IMR-90 (cell line): ENCODE data around the gene IL23A. TPM values are rescaled to one million over a fixed set of nuclear protein-coding genes. Genes with fewer than 3 reads are reported as not detected.
A peak's percentile ranks its signal among the peaks of the same experiment; 100 is the strongest.

Source experiments
- ATAC-seq: fragments of 200-7000 bp; cut with Tn5 transposase; 2 replicates; pipeline ENCODE4 v1.9.1; 2020; ENCODE audit warnings: low read depth, mild to moderate bottlenecking, moderate library complexity
- BruUV-seq: library from RNA; stranded (reverse); fragments of 400-500 nt; replicated peaks from 2 replicates; lab custom pipeline; 2021; lab: Mats Ljungman, UMichigan
- CTCF ChIA-PET: fragments of 300-600 bp; formaldehyde crosslinking; extraction: SDS; loops from one replicate; lab custom pipeline; 2021; ENCODE audit warnings: antibody characterized with exemption; lab: Yijun Ruan, JAX
- POLR2A ChIA-PET: fragments of 300-600 bp; sonication (Branson Sonifier 250); formaldehyde crosslinking; loops from one replicate; lab custom pipeline; 2022; ENCODE audit warnings: antibody characterized with exemption; ENCODE audit not compliant: unreplicated experiment; lab: Charles Lee
- DNase-seq: peaks from one replicate; pipeline ENCODE4 v3.0.0; 2013
- H2AFZ ChIP-seq: replicated peaks from 2 replicates; pipeline ENCODE3; 2013; ENCODE audit warnings: low read length, mild to moderate bottlenecking; ENCODE audit not compliant: poor library complexity
- H2AK5ac ChIP-seq: 2 replicates; pipeline ENCODE4 v1.6.1; 2013; ENCODE audit warnings: low read depth, low read length, inconsistent platforms
- H2AK9ac ChIP-seq: replicated peaks from 2 replicates; pipeline ENCODE3; 2013; ENCODE audit warnings: mild to moderate bottlenecking, low read depth, low read length, moderate library complexity; ENCODE audit not compliant: poor library complexity
- H2BK120ac ChIP-seq: 2 replicates; pipeline ENCODE4 v1.6.1; 2013; ENCODE audit warnings: low read depth, low read length, inconsistent platforms
- H2BK15ac ChIP-seq: 3 replicates; pipeline ENCODE4 v1.6.1; 2013; ENCODE audit warnings: low read depth, low read length, inconsistent platforms
- H2BK20ac ChIP-seq: 2 replicates; pipeline ENCODE4 v1.6.1; 2013; ENCODE audit warnings: low read depth, mild to moderate bottlenecking, inconsistent platforms, low read length, moderate library complexity
- H2BK5ac ChIP-seq: 2 replicates; pipeline ENCODE4 v1.6.1; 2013; ENCODE audit warnings: mild to moderate bottlenecking, low read depth, low read length, inconsistent platforms; ENCODE audit not compliant: poor library complexity, severe bottlenecking
- H3K14ac ChIP-seq: replicated peaks from 2 replicates; pipeline ENCODE4 v1.6.1; 2013; ENCODE audit warnings: low read depth, low read length, inconsistent platforms
- H3K18ac ChIP-seq: 2 replicates; pipeline ENCODE4 v1.6.1; 2013; ENCODE audit warnings: low read depth, low read length, control low read depth
- H3K23ac ChIP-seq: 2 replicates; pipeline ENCODE4 v1.6.1; 2013; ENCODE audit warnings: low read depth, low read length, inconsistent platforms
- H3K27ac ChIP-seq: 2 replicates; pipeline ENCODE4 v1.5.1; 2013; ENCODE audit warnings: mild to moderate bottlenecking, control low read depth, low read length; ENCODE audit not compliant: insufficient read depth
- H3K27me3 ChIP-seq: 2 replicates; pipeline ENCODE4 v1.6.1; 2013; ENCODE audit warnings: low read length; ENCODE audit not compliant: control insufficient read depth, insufficient read depth
- H3K36me3 ChIP-seq: 2 replicates; pipeline ENCODE4 v1.6.1; 2013; ENCODE audit warnings: low read length, mixed read lengths; ENCODE audit not compliant: control insufficient read depth, insufficient read depth
- H3K4ac ChIP-seq: 2 replicates; pipeline ENCODE4 v1.6.1; 2013; ENCODE audit warnings: low read depth, low read length, inconsistent platforms
- H3K4me1 ChIP-seq: 2 replicates; pipeline ENCODE4 v1.6.1; 2013; ENCODE audit warnings: low read length, mixed read lengths; ENCODE audit not compliant: control insufficient read depth, insufficient read depth
- H3K4me2 ChIP-seq: 2 replicates; pipeline ENCODE4 v1.6.1; 2013; ENCODE audit warnings: low read depth, mild to moderate bottlenecking, control low read depth, low read length, moderate library complexity
- H3K4me3 ChIP-seq: 2 replicates; pipeline ENCODE4 v1.5.1; 2013; ENCODE audit warnings: low read depth, mild to moderate bottlenecking, control low read depth, low read length, moderate library complexity; ENCODE audit not compliant: insufficient read depth
- H3K56ac ChIP-seq: 2 replicates; pipeline ENCODE4 v1.6.1; 2013; ENCODE audit warnings: low read length, inconsistent platforms; ENCODE audit not compliant: insufficient read depth; ENCODE audit errors: extremely low read depth
- H3K79me1 ChIP-seq, 2 experiments: 2 replicates each; pipeline ENCODE4 v1.6.1; 2013; ENCODE audit warnings: low read length in 2 of 2, inconsistent platforms in 1 of 2, low read depth in 1 of 2
- H3K9ac ChIP-seq: 2 replicates; pipeline ENCODE4 v1.6.1; 2013; ENCODE audit warnings: low read depth, low read length, control low read depth
- H3K9me1 ChIP-seq: 2 replicates; pipeline ENCODE4 v1.6.1; 2013; ENCODE audit warnings: low read length, inconsistent platforms; ENCODE audit not compliant: insufficient read depth
- H3K9me3 ChIP-seq: 2 replicates; pipeline ENCODE4 v1.6.1; 2013; ENCODE audit warnings: low read length; ENCODE audit not compliant: control insufficient read depth, insufficient read depth
- H4K20me1 ChIP-seq: 2 replicates; pipeline ENCODE4 v1.6.1; 2013; ENCODE audit warnings: low read length, inconsistent platforms; ENCODE audit not compliant: insufficient read depth
- H4K5ac ChIP-seq: 2 replicates; pipeline ENCODE4 v1.6.1; 2013; ENCODE audit warnings: mild to moderate bottlenecking, low read depth, low read length, control low read depth
- H4K8ac ChIP-seq, 2 experiments: 2 replicates each; pipeline ENCODE4 v1.6.1; 2013; ENCODE audit warnings: low read depth in 2 of 2, low read length in 2 of 2, control low read depth in 1 of 2, inconsistent platforms in 1 of 2
- H4K91ac ChIP-seq: 2 replicates; pipeline ENCODE4 v1.6.1; 2013; ENCODE audit warnings: low read depth, low read length, inconsistent platforms; ENCODE audit not compliant: insufficient read depth
- BHLHE40 ChIP-seq: fragments of 150-350 bp; IDR thresholded peaks from 2 replicates; pipeline ENCODE4 v1.6.1; 2016; ENCODE audit warnings: mild to moderate bottlenecking, low read depth, low read length
- CHD1 ChIP-seq: IDR thresholded peaks from 2 replicates; pipeline ENCODE4 v1.6.1; 2012; ENCODE audit warnings: low read depth, low read length, improper control_type of control experiment
- CTCF ChIP-seq: conservative IDR thresholded peaks from 2 replicates; pipeline ENCODE4 v1.5.1; 2012; ENCODE audit warnings: mild to moderate bottlenecking, low read depth, low read length, improper control_type of control experiment
- FOS ChIP-seq: fragments of 150-350 bp; IDR thresholded peaks from 2 replicates; pipeline ENCODE4 v1.6.1; 2016; ENCODE audit warnings: low read depth, low read length
- MAZ ChIP-seq: IDR thresholded peaks from 2 replicates; pipeline ENCODE4 v1.6.1; 2012; ENCODE audit warnings: low read depth, mild to moderate bottlenecking, low read length, improper control_type of control experiment, moderate library complexity, borderline replicate concordance
- POLR2A ChIP-seq: IDR thresholded peaks from 2 replicates; pipeline ENCODE4 v1.6.1; 2012; ENCODE audit warnings: mild to moderate bottlenecking, low read depth, low read length
- RAD21 ChIP-seq: IDR thresholded peaks from 2 replicates; pipeline ENCODE4 v1.6.1; 2012; ENCODE audit warnings: low read length, improper control_type of control experiment
- RCOR1 ChIP-seq: IDR thresholded peaks from 2 replicates; pipeline ENCODE4 v1.6.1; 2012; ENCODE audit warnings: mild to moderate bottlenecking, low read length, improper control_type of control experiment; ENCODE audit not compliant: insufficient replicate concordance
- RFX5 ChIP-seq: IDR thresholded peaks from 2 replicates; pipeline ENCODE4 v1.8.0; 2012; ENCODE audit warnings: low read depth, mild to moderate bottlenecking, low read length, moderate library complexity
- WGBS, 2 experiments: methylation state at CpG; one replicate each; pipeline versions ENCODE4 v1.1.5 to v1.1.7; 2013; ENCODE audit warnings: missing lambda C conversion rate in 2 of 2; ENCODE audit not compliant: insufficient read length in 1 of 2; ENCODE audit errors: extremely low coverage in 2 of 2; 5-methylcytosine and 5-hydroxymethylcytosine counted together
- dilution Hi-C: fragments of 300-500 bp; cut with HindIII; formaldehyde crosslinking; loops from one replicate; pipeline ENCODE4 v1.14.3; 2018; ENCODE audit warnings: low sequenced_read_pairs; ENCODE audit not compliant: unreplicated experiment
- in situ Hi-C: fragments of 300-500 bp; cut with MboI; formaldehyde crosslinking; loops from 3 replicates; pipeline ENCODE4 v1.14.3; 2019; ENCODE audit warnings: low sequenced_read_pairs, inconsistent platforms, mixed read lengths
- intact Hi-C: fragments of 100-400 bp; cut with micrococcal nuclease; formaldehyde crosslinking; loops from 2 replicates; pipeline ENCODE4 v1.10.0; 2022
- polyA plus RNA-seq, 3 experiments: library from polyadenylated mRNA; depleted of rRNA; stranded (reverse); fragments of >200 nt; gene quantifications; 2 replicates each; pipeline ENCODE4 v1.2.3, GENCODE V29; 2012; ENCODE audit warnings: low replicate concordance in 1 of 3
- total RNA-seq: library from RNA; depleted of rRNA; stranded (reverse); fragments of >200 nt; gene quantifications from 2 replicates; pipeline ENCODE4 v1.2.3, GENCODE V29; 2012
- TF ChIP-seq, protein P1 (sequence below): fragments of 150-350 bp; IDR thresholded peaks from 2 replicates; pipeline ENCODE4 v1.6.1; 2017; ENCODE audit warnings: mild to moderate bottlenecking, antibody characterized with exemption, low read length, low read depth

Gene IL23A
- total and polyA plus RNA-seq, 2 of the 4 experiments (the other 2 are of a cell fraction) = 0.55 TPM; not detected in 1

DNA sequence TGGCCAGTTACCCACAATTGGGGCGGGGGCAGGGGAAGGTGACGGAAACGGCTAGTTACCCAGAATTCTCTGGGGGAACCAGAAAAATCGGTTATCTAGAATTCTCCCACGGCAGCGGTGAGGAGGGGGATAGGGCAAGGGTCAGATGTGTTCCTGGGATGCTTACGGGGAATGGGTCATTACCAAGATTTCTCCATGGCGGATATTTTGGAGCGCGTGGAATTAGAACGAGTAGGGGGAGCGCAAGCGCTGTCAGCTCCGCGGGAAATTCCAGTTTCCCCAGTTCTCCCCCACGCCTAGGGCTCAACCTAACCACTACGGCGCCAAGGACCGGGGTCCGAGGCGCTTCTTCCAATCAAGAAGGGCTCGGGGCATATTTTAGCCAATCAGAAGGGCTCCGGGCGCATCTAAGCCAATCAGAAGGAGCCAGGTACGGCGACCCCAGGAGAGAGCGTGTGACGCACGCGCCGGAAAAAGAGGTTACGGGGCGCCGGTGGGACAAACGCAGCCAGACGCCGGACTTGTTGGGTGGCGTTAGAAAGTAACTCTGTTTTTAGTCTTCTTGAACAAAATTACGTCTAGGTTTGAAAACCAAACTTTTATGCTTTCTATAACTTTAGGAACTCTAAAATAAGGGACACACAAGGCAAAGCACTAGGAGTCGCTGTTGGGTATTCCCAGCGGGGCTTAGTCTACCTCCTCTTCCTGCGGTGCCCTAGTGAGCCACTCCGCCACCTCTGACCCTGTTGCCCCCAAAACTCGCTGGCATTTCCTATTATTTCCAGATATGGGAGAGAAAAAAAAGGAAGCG is 4.8 kb upstream of the IL23A start, which contains the start of gene PAN2:
PAN2 (minus strand) TSS at position 322 of the 811 bp plus-strand sequence. CDS start 906 bp downstream, outside the sequence.
- H2AFZ ChIP-seq = peak within 1 kb of the TSS; percentile 88
- dilution Hi-C loops (no loop called here), intact Hi-C loops (loop anchor here (1.0 kb wide), 1 partner anchor 130 kb away; no protein-coding TSS in a partner anchor), in situ Hi-C loops (no loop called here)
- H3K56ac ChIP-seq = peak within 1 kb of the TSS; percentile 88
- no peaks in the 10 kb centered on the region for H4K20me1 ChIP-seq
- BruUV-seq = TSS peak; percentile 63
- H2BK20ac ChIP-seq = peak within 1 kb of the TSS; percentile 73
- H3K23ac ChIP-seq = peak within 1 kb of the TSS; percentile 89
- no peaks in the 10 kb centered on the region for H3K27me3 ChIP-seq
- POLR2A ChIA-PET = interaction anchor here (0.5 to 1.1 kb wide), 3 partner anchors 9 to 18 kb away, joined by 3 to 4 read pairs (median 3); partner anchors contain the start of gene CNPY2
- H3K9ac ChIP-seq = peak within 1 kb of the TSS; percentile 90
- peak within 1 kb of the TSS; percentile 95 for H3K4me2 ChIP-seq
- H4K5ac ChIP-seq = peak within 1 kb of the TSS; percentile 98
- H3K27ac ChIP-seq = peak within 1 kb of the TSS; percentile 74
- peak within 1 kb of the TSS; percentile 89 for H3K14ac ChIP-seq
- TF ChIP-seq CTCF (peak; percentile 68), POLR2A (peak; percentile 85), CHD1 (0 out of 2 replicates have a peak, but pooled peaks have one; percentile 9), RAD21 (no peak; the same call in 1 of the 2 replicates), RCOR1 (peak; percentile 14), BHLHE40 (no peak), FOS (peak; percentile 49; the same call in 1 of the 2 replicates), RFX5 (no peak), MAZ (peak; percentile 9; the same call in 1 of the 2 replicates)
- TF ChIP-seq, protein P1, sequence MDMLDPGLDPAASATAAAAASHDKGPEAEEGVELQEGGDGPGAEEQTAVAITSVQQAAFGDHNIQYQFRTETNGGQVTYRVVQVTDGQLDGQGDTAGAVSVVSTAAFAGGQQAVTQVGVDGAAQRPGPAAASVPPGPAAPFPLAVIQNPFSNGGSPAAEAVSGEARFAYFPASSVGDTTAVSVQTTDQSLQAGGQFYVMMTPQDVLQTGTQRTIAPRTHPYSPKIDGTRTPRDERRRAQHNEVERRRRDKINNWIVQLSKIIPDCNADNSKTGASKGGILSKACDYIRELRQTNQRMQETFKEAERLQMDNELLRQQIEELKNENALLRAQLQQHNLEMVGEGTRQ = 0 out of 2 replicates have a peak, but pooled peaks have one; percentile 37
- peaks cover 10% of the 10 kb centered on the region for H3K9me1 ChIP-seq
- H3K18ac ChIP-seq = peak within 1 kb of the TSS; percentile 81
- peak within 1 kb of the TSS; percentile 81 for H2BK5ac ChIP-seq
- H3K4me1 ChIP-seq = peaks cover 5% of the 10 kb centered on the region; the same call in 1 of the 2 replicates
- peak within 1 kb of the TSS; percentile 56 for H3K4me3 ChIP-seq
- peak within 1 kb of the TSS; percentile 78 for H2BK120ac ChIP-seq
- H4K8ac ChIP-seq = peak within 1 kb of the TSS; percentile 99 to 100
- CTCF ChIA-PET = no interaction called here
- no peaks in the 10 kb centered on the region for H3K36me3 ChIP-seq
- H3K9me3 ChIP-seq = no peaks in the 10 kb centered on the region
- H3K79me1 ChIP-seq = peaks cover 10 to 24% of the 10 kb centered on the region in 2 experiments; a peak in 3 of 4 replicates
- H2AK9ac ChIP-seq = peak within 1 kb of the TSS; percentile 96
- peak within 1 kb of the TSS; percentile 100 for H3K4ac ChIP-seq
- 0% methylated on average over 7 of the region's 45 CpGs; no CpG with 5 or more reads in 1 of the 2 experiments for WGBS, 2 experiments
- peak within 1 kb of the TSS; percentile 99 for H2AK5ac ChIP-seq
- H2BK15ac ChIP-seq = peak within 1 kb of the TSS; percentile 74
- peak; percentile 97 for DNase-seq
- peak; percentile 99 for ATAC-seq
- peak within 1 kb of the TSS; percentile 99 for H4K91ac ChIP-seq
